SK-N-MC (cell line): ENCODE results near the gene HSD17B3.
"Not testable (repeated sequence)": the region's sequence is repeated elsewhere in the genome, so short reads cannot be mapped to it uniquely, and the experiment has no call there.

Source experiments
- DNase-seq: peaks from one replicate; pipeline ENCODE4 v3.0.0-alpha.2; 2011; ENCODE audit warnings: low read depth, low spot score
- H3K27ac ChIP-seq: fragments of 200-600 bp; sonication (generic); 2 replicates; pipeline ENCODE4 v1.5.1; 2016; ENCODE audit warnings: mixed run types
- H3K36me3 ChIP-seq: fragments of 200-600 bp; sonication (generic); 2 replicates; pipeline ENCODE4 v1.6.1; 2017; ENCODE audit warnings: antibody characterized with exemption, low read length, mixed read lengths; ENCODE audit not compliant: insufficient read depth
- H3K4me3 ChIP-seq: fragments of 200-600 bp; sonication (generic); 2 replicates; pipeline ENCODE4 v1.5.1; 2016
- H3K9ac ChIP-seq: fragments of 200-600 bp; sonication (generic); 2 replicates; pipeline ENCODE4 v1.8.0; 2017; ENCODE audit warnings: mixed run types, mixed read lengths; ENCODE audit not compliant: insufficient read length
- H3K9me3 ChIP-seq: fragments of 200-600 bp; sonication (generic); 2 replicates; pipeline ENCODE4 v1.6.1; 2017; ENCODE audit warnings: low read depth, mild to moderate bottlenecking, antibody characterized with exemption, low read length, moderate library complexity, mixed read lengths
- EZH2 ChIP-seq: fragments of 200-600 bp; sonication (generic); IDR thresholded peaks from one replicate; pipeline ENCODE4 v1.6.1; 2017; ENCODE audit warnings: antibody characterized with exemption
- FOXP2 ChIP-seq: optimal IDR thresholded peaks from 2 replicates; pipeline ENCODE3; 2011; ENCODE audit warnings: mild to moderate bottlenecking, moderate library complexity; ENCODE audit not compliant: insufficient read depth; ENCODE audit errors: extremely low read length, control extremely low read depth
- POLR2AphosphoS5 ChIP-seq: IDR thresholded peaks from 2 replicates; pipeline ENCODE4 v1.6.1; 2012; ENCODE audit warnings: mild to moderate bottlenecking, low read depth, low read length, borderline replicate concordance

Gene HSD17B3

GRCh38 chr9:96202971-96203780, 98.8 kb downstream of the HSD17B3 start:
- H3K27ac ChIP-seq, result no peak overlapping the region
- no peaks in the 10 kb centered on the region for H3K9me3 ChIP-seq
- H3K4me3 ChIP-seq, result no peak overlapping the region
- no peak for TF ChIP-seq POLR2AphosphoS5
- TF ChIP-seq FOXP2, result no peak
- TF ChIP-seq EZH2, result no peak
- no peak for DNase-seq
- no peaks in the 10 kb centered on the region for H3K36me3 ChIP-seq
- no peak overlapping the region for H3K9ac ChIP-seq

- Histone ChIP-seq H3K9me3 (no peaks in the 10 kb centered on the region), H3K27ac (no peak overlapping the region), H3K9ac (no peak overlapping the region), H3K36me3 (no peaks in the 10 kb centered on the region), H3K4me3 (no peak overlapping the region)
- no peak for DNase-seq
- TF ChIP-seq EZH2 (no peak), POLR2AphosphoS5 (no peak), FOXP2 (no peak)
Observed at GRCh38 chr9:96201140-96201539, 100.8 kb downstream of the HSD17B3 start.

- H3K9ac ChIP-seq, result no peak overlapping the region
- H3K27ac ChIP-seq, result no peak overlapping the region
- H3K9me3 ChIP-seq, result no peaks in the 10 kb centered on the region
- no peak overlapping the region for H3K4me3 ChIP-seq
- no peak for DNase-seq
- no peak for TF ChIP-seq POLR2AphosphoS5
- TF ChIP-seq FOXP2, result no peak
- TF ChIP-seq EZH2, result no peak
- H3K36me3 ChIP-seq, result no peaks in the 10 kb centered on the region
Observed at GRCh38 chr9:96199006-96199405, 103.0 kb downstream of the HSD17B3 start.

GRCh38 chr9:96195541-96195940, 106.4 kb downstream of the HSD17B3 start:
- H3K36me3 ChIP-seq, result no peaks in the 10 kb centered on the region
- H3K9me3 ChIP-seq, result no peaks in the 10 kb centered on the region
- H3K4me3 ChIP-seq, result no peak overlapping the region
- H3K27ac ChIP-seq, result no peak overlapping the region
- no peak overlapping the region for H3K9ac ChIP-seq
- TF ChIP-seq POLR2AphosphoS5, result no peak
- TF ChIP-seq FOXP2, result no peak
- TF ChIP-seq EZH2, result no peak
- DNase-seq, result no peak

- TF ChIP-seq EZH2 (no peak), FOXP2 (no peak), POLR2AphosphoS5 (no peak)
- H3K9me3 ChIP-seq, result no peaks in the 10 kb centered on the region
- H3K27ac ChIP-seq, result no peak overlapping the region
- no peak overlapping the region for H3K9ac ChIP-seq
- H3K4me3 ChIP-seq, result no peak overlapping the region
- no peak for DNase-seq
- H3K36me3 ChIP-seq, result no peaks in the 10 kb centered on the region
Observed at GRCh38 chr9:96193236-96193755, 108.7 kb downstream of the HSD17B3 start.

- Histone ChIP-seq H3K36me3 (no peaks in the 10 kb centered on the region), H3K9me3 (no peaks in the 10 kb centered on the region), H3K27ac (no peak overlapping the region), H3K4me3 (no peak overlapping the region), H3K9ac (no peak overlapping the region)
- DNase-seq, result no peak
- TF ChIP-seq POLR2AphosphoS5, result no peak
- no peak for TF ChIP-seq EZH2
- TF ChIP-seq FOXP2, result no peak
Observed at GRCh38 chr9:96192710-96193109, 109.3 kb downstream of the HSD17B3 start.

- Histone ChIP-seq H3K4me3 (no peak overlapping the region), H3K27ac (no peak overlapping the region), H3K9me3 (no peaks in the 10 kb centered on the region), H3K36me3 (no peaks in the 10 kb centered on the region), H3K9ac (no peak overlapping the region)
- DNase-seq, result no peak
- TF ChIP-seq EZH2 (no peak), POLR2AphosphoS5 (no peak), FOXP2 (no peak)
Observed at GRCh38 chr9:96189995-96190394, 112.0 kb downstream of the HSD17B3 start.

GRCh38 chr9:96189581-96189980, 112.4 kb downstream of the HSD17B3 start:
- not testable (repeated sequence) for H3K9ac ChIP-seq, H3K36me3 ChIP-seq, H3K9me3 ChIP-seq, H3K27ac ChIP-seq, DNase-seq, H3K4me3 ChIP-seq

- no peak overlapping the region for H3K4me3 ChIP-seq
- no peak for TF ChIP-seq POLR2AphosphoS5
- no peak for TF ChIP-seq EZH2
- TF ChIP-seq FOXP2, result no peak
Observed at GRCh38 chr9:96188571-96188970, 113.4 kb downstream of the HSD17B3 start.

More at GRCh38 chr9:96188571-96188970, 113.4 kb downstream of the HSD17B3 start:
- DNase-seq, result no peak
- Histone ChIP-seq H3K36me3 (no peaks in the 10 kb centered on the region), H3K27ac (no peak overlapping the region), H3K9ac (no peak overlapping the region), H3K9me3 (no peaks in the 10 kb centered on the region)
